Hematopoietic multipotent progenitor cell treated with erythropoietin and hydrocortisone succinate and interleukin-3 and kit ligand, for 17 days (in vitro differentiated cells): ENCODE measurements around the gene CLEC18C.
A peak's percentile ranks its signal among the peaks of the same experiment; 100 is the strongest.
"Not testable (repeated sequence)": the region's sequence is repeated elsewhere in the genome, so short reads cannot be mapped to it uniquely, and the experiment has no call there.

Experiments used
- DNase-seq: peaks from one replicate; pipeline ENCODE4 v3.0.0-alpha.2; 2015; ENCODE audit warnings: low spot score

Gene CLEC18C

GRCh38 chr16:70159355-70160348 lies 13.9 kb upstream of the CLEC18C start:
- DNase-seq, result peak; percentile 7

DNA sequence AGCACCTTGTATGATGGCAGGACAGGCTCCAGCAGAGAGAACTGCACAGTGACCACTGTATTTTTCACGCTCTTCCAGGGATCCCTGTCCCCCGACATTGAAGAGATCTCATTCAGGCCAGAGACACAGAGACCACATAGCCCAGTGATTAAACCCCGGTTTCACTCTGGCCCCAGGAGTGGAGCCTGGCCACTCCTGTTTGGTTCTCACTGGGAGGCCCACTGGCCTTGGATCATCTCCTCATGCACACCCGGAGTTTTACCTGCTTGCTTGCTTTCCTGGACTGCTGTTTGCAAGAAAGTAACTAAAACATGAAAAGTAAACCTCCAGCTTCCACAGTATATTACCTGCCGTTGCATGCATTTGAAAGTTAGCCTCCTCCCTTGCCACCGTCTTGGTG lies 13.2 kb upstream of the CLEC18C start:
- DNase-seq, result no peak

DNA sequence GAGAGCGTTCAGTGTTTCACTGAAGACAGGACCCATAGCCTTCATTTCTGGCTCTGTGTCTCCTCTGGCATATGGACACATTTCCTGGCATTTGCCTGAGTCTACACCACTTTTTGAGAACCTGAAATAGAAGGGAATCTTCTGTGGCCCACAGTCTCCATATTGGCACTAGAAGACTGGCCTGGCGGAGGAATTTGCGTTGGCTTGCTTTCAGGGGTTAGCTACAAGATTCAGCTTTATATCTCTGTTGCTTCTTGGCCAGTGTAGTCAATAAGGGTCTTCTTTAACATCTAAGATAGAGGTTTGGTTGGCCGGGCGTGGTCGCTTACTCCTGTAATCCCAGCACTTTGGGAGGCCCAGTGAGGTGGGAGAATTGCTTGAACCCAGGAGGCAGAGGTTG lies 12.8 kb upstream of the CLEC18C start:
- DNase-seq, result no peak

GRCh38 chr16:70161350-70161749 lies 12.2 kb upstream of the CLEC18C start:
- no peak for DNase-seq

GRCh38 chr16:70162041-70162451 lies 11.5 kb upstream of the CLEC18C start:
- peak; percentile 8 for DNase-seq

DNA sequence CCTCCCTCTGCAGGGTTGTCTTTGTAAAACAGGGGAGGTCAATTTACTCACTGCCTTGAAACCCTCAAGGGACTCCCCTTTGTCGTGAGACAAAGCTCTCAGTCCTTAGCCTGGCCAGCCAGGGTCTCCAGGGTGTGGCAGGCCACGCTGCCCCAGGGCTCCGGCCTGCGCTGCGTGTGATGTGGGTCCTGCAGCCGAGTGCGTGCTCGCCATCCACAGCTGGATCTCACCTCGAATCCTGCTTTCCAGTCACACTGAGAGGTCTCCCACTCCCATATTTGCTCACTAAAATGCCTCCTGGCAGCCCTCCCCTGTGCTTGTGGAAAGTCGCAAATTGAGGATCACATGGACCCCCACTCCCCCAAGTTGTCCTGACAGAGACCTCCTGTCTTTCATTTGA lies 10.0 kb upstream of the CLEC18C start:
- no peak for DNase-seq

DNA sequence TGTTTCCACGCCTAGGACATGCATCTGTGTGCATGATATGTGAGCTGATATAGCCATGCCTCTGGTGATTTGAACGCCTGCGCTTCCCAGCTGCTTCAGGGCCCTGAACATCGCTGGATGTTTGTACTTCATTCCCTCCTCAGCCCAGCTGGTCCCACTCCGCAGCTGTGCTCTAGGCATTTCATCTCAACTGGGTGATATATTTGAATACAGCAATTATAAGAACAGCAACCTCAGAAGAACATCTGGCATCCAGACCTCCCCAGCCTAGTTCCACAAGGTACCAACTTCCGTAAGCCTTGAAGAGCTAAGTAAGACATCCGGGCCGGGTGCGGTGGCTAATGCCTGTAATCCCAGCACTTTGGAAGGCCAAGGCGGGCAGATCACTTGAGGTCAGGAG lies 6.9 kb upstream of the CLEC18C start:
- DNase-seq, result not testable (repeated sequence)

DNA sequence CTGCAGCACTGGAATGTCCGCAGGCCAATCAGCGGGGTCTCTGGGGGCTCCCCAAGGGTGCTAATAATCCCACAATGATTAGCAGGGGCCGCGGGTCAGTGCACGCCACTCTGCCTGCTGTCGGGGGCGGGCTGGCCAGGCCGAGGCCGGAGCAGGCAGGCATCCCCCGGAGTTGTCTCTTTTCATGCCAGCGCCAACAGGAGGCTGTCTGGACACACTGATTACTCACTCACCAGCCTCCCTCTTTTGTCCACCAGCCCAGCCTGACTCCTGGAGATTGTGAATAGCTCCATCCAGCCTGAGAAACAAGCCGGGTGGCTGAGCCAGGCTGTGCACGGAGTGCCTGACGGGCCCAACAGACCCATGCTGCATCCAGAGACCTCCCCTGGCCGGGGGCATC lies 329 bp downstream of the CLEC18C start:
- not testable (repeated sequence) for DNase-seq

DNA sequence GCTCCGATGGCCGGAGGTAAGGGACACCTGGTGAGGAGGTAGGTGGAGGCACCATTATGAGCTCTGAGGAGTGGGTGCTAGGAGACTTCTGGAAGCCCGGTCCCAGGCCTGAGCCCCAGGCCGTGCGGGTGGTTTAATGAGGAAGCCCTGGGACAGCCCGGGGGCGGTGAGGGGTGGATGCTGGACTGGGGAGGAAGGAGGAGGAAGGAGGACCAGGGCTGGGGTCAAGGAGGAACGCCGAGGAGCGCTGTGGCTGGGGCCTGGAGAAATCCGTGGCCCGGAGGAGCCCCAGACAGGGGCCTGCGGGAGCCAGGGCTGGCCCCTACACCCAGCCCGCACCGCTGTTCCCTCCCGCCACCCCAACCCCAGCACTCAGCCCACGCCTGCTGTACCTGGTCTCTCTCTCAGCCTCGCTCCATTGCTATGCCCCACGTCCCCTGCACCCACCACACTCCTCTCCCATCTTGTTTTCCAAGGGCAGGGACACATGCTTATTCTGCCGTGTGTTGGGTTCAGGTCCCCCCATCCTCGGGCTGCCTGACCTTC lies 873 bp downstream of the CLEC18C start:
- DNase-seq, result not testable (repeated sequence)

DNA sequence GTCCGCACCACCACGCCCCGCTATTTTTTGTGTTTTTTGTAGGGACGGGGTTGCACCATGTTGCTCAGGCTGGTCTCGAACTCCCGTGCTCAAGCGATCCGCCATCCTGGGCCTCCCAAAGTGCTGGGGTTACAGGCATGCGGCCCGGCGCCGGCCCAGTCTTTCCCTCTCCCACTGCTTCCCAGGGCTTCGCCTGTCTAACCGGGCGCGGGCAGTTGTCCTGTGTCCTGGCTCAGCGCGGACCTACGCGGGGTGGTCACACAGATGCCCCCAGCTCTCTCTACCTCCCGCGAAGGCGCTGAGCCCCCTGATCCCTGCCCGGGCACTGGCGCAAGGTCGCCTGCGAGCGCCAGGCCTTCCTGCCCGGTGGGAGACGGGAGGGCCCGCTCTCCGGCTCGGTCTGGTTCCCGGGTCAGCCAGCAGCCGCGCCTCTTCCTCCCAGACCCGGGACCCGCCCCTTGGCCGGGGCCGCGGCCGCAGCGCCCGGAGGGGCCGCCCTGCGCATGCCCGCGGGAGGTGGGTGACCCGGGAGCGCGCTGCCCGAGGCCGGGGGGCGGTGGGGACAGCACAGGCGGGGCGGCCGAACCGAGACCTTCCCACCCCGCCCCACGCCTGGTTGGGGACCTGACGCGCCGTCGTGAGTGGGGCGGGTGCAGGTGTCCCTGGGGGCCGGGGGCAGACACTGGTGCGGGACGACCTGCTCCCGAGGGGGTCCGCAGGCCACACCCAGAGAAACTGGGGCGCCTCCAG lies 14.4 kb downstream of the CLEC18C start:
- DNase-seq, result not testable (repeated sequence)

DNA sequence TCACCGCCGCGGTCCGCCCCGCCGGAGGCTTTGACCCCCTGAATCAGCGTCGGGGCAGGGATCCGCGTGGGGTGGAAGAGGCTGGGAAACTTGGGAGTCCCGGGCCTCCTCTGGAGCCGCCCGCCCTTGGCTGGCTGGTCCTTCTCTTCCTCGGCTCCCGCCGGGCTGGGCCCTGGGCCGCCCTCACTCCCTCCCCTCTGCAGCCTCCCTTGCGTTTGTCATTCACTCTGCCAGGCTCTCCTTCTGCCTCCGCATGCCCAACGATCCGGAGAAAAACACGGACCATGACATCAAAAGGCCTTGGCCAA lies 15.0 kb downstream of the CLEC18C start:
- DNase-seq, result not testable (repeated sequence)

GRCh38 chr16:70190574-70190973 lies 17.0 kb downstream of the CLEC18C start:
- DNase-seq, result not testable (repeated sequence)

DNA sequence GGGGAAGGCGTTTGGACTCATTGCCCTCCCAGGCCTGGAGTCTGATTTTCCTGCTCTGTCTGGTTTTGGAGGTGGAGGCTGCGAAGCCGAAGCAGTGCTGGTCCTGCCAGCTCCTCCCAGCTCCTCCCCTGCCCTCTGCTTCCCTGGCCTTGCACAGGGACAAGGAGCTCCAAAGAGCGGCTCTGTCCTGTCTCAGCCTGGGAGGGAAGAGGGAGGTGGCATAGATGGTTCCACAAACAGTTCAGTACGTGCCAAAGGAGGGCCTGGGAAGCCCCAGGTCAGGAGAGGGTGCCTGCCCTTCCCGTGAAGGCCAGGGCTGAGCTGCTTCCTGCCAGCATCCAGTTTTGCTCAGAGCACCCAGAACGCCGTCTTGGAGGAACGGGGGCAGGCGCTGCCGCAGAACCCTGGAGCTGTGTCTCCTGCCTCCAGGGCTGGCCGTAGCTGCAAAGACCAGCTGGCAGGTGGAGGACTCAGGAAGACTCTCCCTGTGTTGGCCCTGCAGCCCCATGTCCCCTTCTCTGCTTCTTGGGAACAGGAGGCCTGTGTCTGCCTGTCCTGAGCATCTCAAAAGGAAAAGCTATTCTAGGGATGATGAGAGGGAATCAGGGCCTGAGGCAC lies 23.2 kb downstream of the CLEC18C start:
- DNase-seq, result not testable (repeated sequence)

DNA sequence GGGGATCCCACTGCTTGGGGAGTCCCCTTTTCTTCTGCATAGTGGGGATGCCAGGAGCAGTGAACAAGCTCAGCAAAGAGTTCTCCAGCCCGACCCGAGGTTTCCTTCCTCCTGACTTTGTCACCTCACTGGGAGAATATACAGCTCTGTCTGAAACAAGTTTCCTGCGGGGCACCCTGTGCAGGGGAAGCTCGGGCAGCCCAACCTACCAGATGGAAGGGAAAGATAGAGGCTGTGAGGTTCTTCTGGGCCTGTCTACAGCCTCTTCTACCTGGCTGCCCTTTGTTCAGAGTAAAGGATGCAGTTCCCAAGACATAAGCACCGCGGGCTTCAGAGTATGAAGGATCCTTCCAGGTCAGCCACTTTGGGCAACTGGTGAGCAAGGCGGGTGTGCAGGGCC lies 24.0 kb downstream of the CLEC18C start:
- not testable (repeated sequence) for DNase-seq

DNA sequence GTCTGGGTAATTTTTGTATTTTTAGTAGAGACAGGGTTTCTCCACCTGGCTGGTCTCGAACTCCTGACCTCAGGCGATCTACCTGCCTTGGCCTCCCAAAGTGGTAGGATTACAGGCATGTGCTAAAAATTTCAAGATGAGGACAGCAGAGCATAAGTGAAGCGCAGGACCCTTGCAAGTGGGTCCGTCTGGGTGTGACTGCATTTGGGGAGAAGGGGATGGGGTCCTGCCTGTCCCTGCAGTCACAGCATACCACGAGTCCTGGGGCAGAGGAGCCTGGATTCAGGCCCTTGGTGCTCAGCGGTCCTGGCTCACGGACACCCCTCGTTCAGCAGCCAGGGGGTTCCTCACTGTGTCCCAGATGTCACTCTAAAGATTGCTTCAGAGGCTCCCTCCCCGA lies 24.6 kb downstream of the CLEC18C start:
- not testable (repeated sequence) for DNase-seq

- not testable (repeated sequence) for DNase-seq
Observed at GRCh38 chr16:70198666-70199065, 25.1 kb downstream of the CLEC18C start.

GRCh38 chr16:70199170-70199569 lies 25.6 kb downstream of the CLEC18C start:
- not testable (repeated sequence) for DNase-seq

- not testable (repeated sequence) for DNase-seq
Observed at GRCh38 chr16:70200063-70200462, 26.5 kb downstream of the CLEC18C start.

DNA sequence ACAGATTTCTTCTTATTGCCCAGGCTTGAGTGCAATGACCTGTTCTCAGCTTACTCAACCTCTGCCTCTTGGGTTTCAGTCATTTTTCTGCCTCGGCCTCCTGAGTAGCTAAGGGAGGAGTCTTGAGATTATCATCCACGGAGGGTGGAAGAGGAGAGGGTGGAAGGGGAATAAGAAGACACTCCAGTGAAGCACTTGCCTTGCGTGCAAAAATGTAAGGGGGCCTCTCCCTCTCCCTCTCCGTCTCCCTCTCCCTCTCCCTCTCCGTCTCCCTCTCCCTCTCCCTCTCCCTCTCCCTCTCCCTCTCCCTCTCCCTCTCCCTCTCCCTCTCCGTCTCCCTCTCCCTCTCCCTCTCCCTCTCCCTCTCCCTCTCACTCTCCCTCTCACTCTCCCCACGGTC lies 29.9 kb downstream of the CLEC18C start:
- not testable (repeated sequence) for DNase-seq

DNA sequence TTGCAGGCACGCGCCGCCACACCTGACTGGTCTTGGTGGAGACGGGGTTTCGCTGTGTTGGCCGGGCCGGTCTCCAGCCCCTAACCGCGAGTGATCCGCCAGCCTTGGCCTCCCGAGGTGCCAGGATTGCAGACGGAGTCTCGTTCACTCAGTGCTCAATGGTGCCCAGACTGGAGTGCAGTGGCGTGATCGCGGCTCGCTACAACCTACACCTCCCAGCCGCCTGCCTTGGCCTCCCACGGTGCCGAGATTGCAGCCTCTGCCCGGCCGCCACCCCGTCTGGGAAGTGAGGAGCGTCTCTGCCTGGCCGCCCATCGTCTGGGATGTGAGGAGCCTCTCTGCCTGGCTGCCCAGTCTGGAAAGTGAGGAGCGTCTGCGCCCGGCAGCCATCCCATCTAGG lies 30.4 kb downstream of the CLEC18C start:
- not testable (repeated sequence) for DNase-seq

- DNase-seq, result not testable (repeated sequence)
Observed at GRCh38 chr16:70204668-70205405, 31.2 kb downstream of the CLEC18C start.

DNA sequence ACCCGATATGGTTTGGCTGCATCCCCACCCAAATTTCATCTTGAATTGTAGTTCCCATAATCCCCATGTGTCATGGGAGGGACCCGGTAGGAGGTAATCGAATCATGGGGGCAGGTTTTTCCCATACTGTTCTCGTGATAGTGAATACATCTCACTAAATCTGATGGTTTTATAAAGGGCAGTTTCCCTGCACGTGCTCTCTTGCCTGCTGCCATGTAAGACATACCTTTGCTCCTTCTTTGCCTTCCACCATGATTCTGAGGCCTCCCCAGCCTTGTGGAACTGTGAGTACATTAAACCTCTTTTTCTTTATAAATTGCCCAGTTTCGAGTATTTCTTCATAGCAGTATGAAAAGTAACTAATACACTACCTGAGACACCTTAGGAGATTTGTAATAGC lies 32.8 kb downstream of the CLEC18C start:
- DNase-seq, result not testable (repeated sequence)
